ENCODE data around the gene DGCR2. TPM values are rescaled to one million over a fixed set of nuclear protein-coding genes. Genes with fewer than 3 reads are reported as not detected.
"Not testable (repeated sequence)": the region's sequence is repeated elsewhere in the genome, so short reads cannot be mapped to it uniquely, and the experiment has no call there.

The DGCR2 gene
- total and polyA plus RNA-seq, 3 experiments from 2014 or later, result 26.9 to 51.7 (median 28.4) TPM

- POLR2A ChIA-PET, result interaction anchor here (0.6 kb wide), 1 partner anchor 13 kb away, joined by 5 read pairs; no protein-coding TSS in a partner anchor
- H3K4me1 Mint-ChIP-seq; H3K4me1 ChIP-seq (ENCODE audit: insufficient read depth, low read length); DNase-seq; H3K9me3 Mint-ChIP-seq; H3K4me3 ChIP-seq (ENCODE audit: low read length); H3K36me3 Mint-ChIP-seq; H3K4me3 Mint-ChIP-seq; H3K36me3 ChIP-seq (ENCODE audit: insufficient read depth, low read length); H3K27ac ChIP-seq (ENCODE audit: low read depth, low read length); H3K27ac Mint-ChIP-seq; H3K9me3 ChIP-seq (ENCODE audit: low read length); CTCF ChIA-PET: not testable (repeated sequence)
- H3K27me3 ChIP-seq (ENCODE audit: insufficient read depth, low read length, poor library complexity, severe bottlenecking), result peaks cover 19% of the 10 kb centered on the region
- H3K27me3 Mint-ChIP-seq, result peaks cover 5 to 65% of the 10 kb centered on the region in 2 donors
Observed at GRCh38 chr22:19000106-19000505, 122.1 kb downstream of the DGCR2 start.

GRCh38 chr22:18999416-18999815 is 122.8 kb downstream of the DGCR2 start:
- Histone ChIP-seq H3K9me3 (ENCODE audit: low read length) (no peaks in the 10 kb centered on the region), H3K36me3 (ENCODE audit: insufficient read depth, low read length) (no peaks in the 10 kb centered on the region), H3K4me3 (ENCODE audit: low read length) (no peak overlapping the region), H3K27ac (ENCODE audit: low read depth, low read length) (no peak overlapping the region), H3K4me1 (ENCODE audit: insufficient read depth, low read length) (no peaks in the 10 kb centered on the region), H3K27me3 (ENCODE audit: insufficient read depth, low read length, poor library complexity, severe bottlenecking) (peaks cover 19% of the 10 kb centered on the region)
- H3K4me1 Mint-ChIP-seq, result no peaks in the 10 kb centered on the region
- no peak overlapping the region for H3K27ac Mint-ChIP-seq
- H3K36me3 Mint-ChIP-seq, result no peaks in the 10 kb centered on the region
- ChIA-PET CTCF (no interaction called here), POLR2A (no interaction called here)
- DNase-seq, result no peak
- H3K4me3 Mint-ChIP-seq, result no peak overlapping the region
- H3K9me3 Mint-ChIP-seq, result peaks cover 0 to 4% (median under 1%) of the 10 kb centered on the region in 5 donors
- H3K27me3 Mint-ChIP-seq, result peaks cover 5 to 59% of the 10 kb centered on the region in 2 donors

- POLR2A ChIA-PET, result no interaction called here
- no peak overlapping the region for H3K4me3 Mint-ChIP-seq
Observed at GRCh38 chr22:18999008-18999407, 123.2 kb downstream of the DGCR2 start.

GRCh38 chr22:18997925-18998315 is 124.3 kb downstream of the DGCR2 start:
- no peaks in the 10 kb centered on the region for H3K9me3 ChIP-seq (ENCODE audit: low read length)
- Mint-ChIP-seq H3K27ac (no peak overlapping the region), H3K9me3 (no peaks in the 10 kb centered on the region), H3K4me3 (no peak overlapping the region), H3K4me1 (no peaks in the 10 kb centered on the region), H3K27me3 (peaks cover 10 to 54% of the 10 kb centered on the region in 2 donors), H3K36me3 (no peaks in the 10 kb centered on the region)
- H3K36me3 ChIP-seq (ENCODE audit: insufficient read depth, low read length), result no peaks in the 10 kb centered on the region
- ChIA-PET POLR2A (no interaction called here), CTCF (no interaction called here)
- no peak overlapping the region for H3K4me3 ChIP-seq (ENCODE audit: low read length)
- DNase-seq, result no peak
- peaks cover 15% of the 10 kb centered on the region for H3K27me3 ChIP-seq (ENCODE audit: insufficient read depth, low read length, poor library complexity, severe bottlenecking)
- H3K4me1 ChIP-seq (ENCODE audit: insufficient read depth, low read length), result no peaks in the 10 kb centered on the region
- no peak overlapping the region for H3K27ac ChIP-seq (ENCODE audit: low read depth, low read length)

More at GRCh38 chr22:18999008-18999407, 123.2 kb downstream of the DGCR2 start:
- Histone ChIP-seq H3K36me3 (ENCODE audit: insufficient read depth, low read length) (no peaks in the 10 kb centered on the region), H3K4me3 (ENCODE audit: low read length) (no peak overlapping the region), H3K27ac (ENCODE audit: low read depth, low read length) (no peak overlapping the region), H3K27me3 (ENCODE audit: insufficient read depth, low read length, poor library complexity, severe bottlenecking) (peaks cover 22% of the 10 kb centered on the region), H3K4me1 (ENCODE audit: insufficient read depth, low read length) (no peaks in the 10 kb centered on the region), H3K9me3 (ENCODE audit: low read length) (no peaks in the 10 kb centered on the region)
- Mint-ChIP-seq H3K27ac (no peak overlapping the region), H3K36me3 (no peaks in the 10 kb centered on the region), H3K4me1 (no peaks in the 10 kb centered on the region), H3K27me3 (peaks cover 7 to 55% of the 10 kb centered on the region in 2 donors), H3K9me3 (peaks cover 0 to 1% (median 0%) of the 10 kb centered on the region in 5 donors)
- CTCF ChIA-PET, result no interaction called here
- DNase-seq, result no peak

DNA sequence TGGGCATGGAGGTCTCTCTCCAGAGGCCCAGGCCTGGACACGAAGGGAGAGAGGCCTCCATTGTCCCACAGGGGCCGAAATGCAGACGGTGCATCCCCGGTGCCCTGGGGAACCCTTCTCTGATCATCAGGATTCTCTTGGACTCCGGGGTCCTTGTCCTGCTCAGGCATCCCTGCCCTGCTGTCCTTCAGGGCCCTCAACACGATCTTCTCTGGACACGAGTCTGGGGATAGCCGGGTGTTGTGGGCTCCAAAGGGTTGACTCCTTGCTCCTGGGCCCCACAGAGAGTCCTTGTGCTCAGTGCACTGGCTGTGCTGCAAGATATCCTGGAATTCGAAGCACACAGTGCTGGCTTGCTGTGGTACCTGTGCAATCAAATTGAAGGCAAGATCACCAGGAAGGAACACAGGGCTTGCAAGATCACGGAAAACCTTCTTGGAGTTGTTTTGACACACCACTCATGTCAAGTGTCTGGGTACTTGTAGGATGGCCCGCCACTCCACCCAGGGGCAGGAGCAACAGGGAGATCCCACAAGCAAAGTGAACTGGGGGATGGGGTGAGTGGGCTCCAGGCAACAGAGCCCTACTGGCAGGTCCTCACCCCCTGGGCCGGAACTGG is 124.8 kb downstream of the DGCR2 start:
- H3K27ac Mint-ChIP-seq, result no peak overlapping the region
- H3K27me3 ChIP-seq (ENCODE audit: insufficient read depth, low read length, poor library complexity, severe bottlenecking), result peaks cover 15% of the 10 kb centered on the region
- CTCF ChIA-PET, result no interaction called here

GRCh38 chr22:18996376-18996900 is 125.8 kb downstream of the DGCR2 start:
- no peak overlapping the region for H3K27ac Mint-ChIP-seq
- no peaks in the 10 kb centered on the region for H3K4me1 ChIP-seq (ENCODE audit: insufficient read depth, low read length)
- no peaks in the 10 kb centered on the region for H3K9me3 Mint-ChIP-seq
- DNase-seq, result no peak
- no peaks in the 10 kb centered on the region for H3K36me3 Mint-ChIP-seq
- no peaks in the 10 kb centered on the region for H3K9me3 ChIP-seq (ENCODE audit: low read length)
- no peak overlapping the region for H3K27ac ChIP-seq (ENCODE audit: low read depth, low read length)
- peaks cover 10 to 50% of the 10 kb centered on the region in 2 donors for H3K27me3 Mint-ChIP-seq
- ChIA-PET POLR2A (no interaction called here), CTCF (no interaction called here)
- H3K27me3 ChIP-seq (ENCODE audit: insufficient read depth, low read length, poor library complexity, severe bottlenecking), result peaks cover 15% of the 10 kb centered on the region
- no peaks in the 10 kb centered on the region for H3K4me1 Mint-ChIP-seq
- H3K4me3 Mint-ChIP-seq, result no peak overlapping the region
- H3K36me3 ChIP-seq (ENCODE audit: insufficient read depth, low read length), result no peaks in the 10 kb centered on the region
- H3K4me3 ChIP-seq (ENCODE audit: low read length), result no peak overlapping the region

More for the DNA sequence above, 124.8 kb downstream of the DGCR2 start:
- no peaks in the 10 kb centered on the region for H3K4me1 Mint-ChIP-seq
- Histone ChIP-seq H3K27ac (ENCODE audit: low read depth, low read length) (no peak overlapping the region), H3K9me3 (ENCODE audit: low read length) (no peaks in the 10 kb centered on the region), H3K4me1 (ENCODE audit: insufficient read depth, low read length) (no peaks in the 10 kb centered on the region), H3K4me3 (ENCODE audit: low read length) (no peak overlapping the region), H3K36me3 (ENCODE audit: insufficient read depth, low read length) (no peaks in the 10 kb centered on the region)
- DNase-seq, result no peak
- peaks cover 10 to 54% of the 10 kb centered on the region in 2 donors for H3K27me3 Mint-ChIP-seq
- H3K4me3 Mint-ChIP-seq, result no peak overlapping the region
- POLR2A ChIA-PET, result no interaction called here
- no peaks in the 10 kb centered on the region for H3K36me3 Mint-ChIP-seq
- no peaks in the 10 kb centered on the region for H3K9me3 Mint-ChIP-seq

DNA sequence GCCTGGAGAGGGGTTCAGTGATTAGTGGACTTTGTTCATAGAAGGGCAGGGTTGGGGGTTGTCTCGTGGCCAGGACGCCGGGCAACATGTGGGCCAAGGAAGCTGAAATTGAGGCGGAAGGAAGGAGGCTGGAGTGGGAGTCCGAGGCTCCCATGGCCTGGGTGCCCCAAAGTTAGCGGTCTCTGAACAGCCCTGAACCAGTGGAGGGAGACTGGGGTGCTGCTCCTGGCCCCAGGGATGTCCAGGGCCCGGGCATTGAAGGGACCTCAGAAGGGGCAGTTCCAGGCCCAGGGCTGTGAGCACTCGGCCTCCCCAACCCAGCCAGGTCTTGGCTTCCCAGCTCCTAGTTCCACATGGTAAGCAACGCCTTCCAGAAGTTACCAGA is 126.9 kb downstream of the DGCR2 start:
- POLR2A ChIA-PET, result no interaction called here
- CTCF ChIA-PET, result no interaction called here
- no peak overlapping the region for H3K4me3 Mint-ChIP-seq
- Histone ChIP-seq H3K27ac (ENCODE audit: low read depth, low read length) (no peak overlapping the region), H3K4me3 (ENCODE audit: low read length) (no peak overlapping the region), H3K4me1 (ENCODE audit: insufficient read depth, low read length) (no peaks in the 10 kb centered on the region), H3K36me3 (ENCODE audit: insufficient read depth, low read length) (no peaks in the 10 kb centered on the region), H3K9me3 (ENCODE audit: low read length) (no peaks in the 10 kb centered on the region), H3K27me3 (ENCODE audit: insufficient read depth, low read length, poor library complexity, severe bottlenecking) (peaks cover 12% of the 10 kb centered on the region)
- no peaks in the 10 kb centered on the region for H3K9me3 Mint-ChIP-seq
- DNase-seq, result no peak
- no peaks in the 10 kb centered on the region for H3K36me3 Mint-ChIP-seq
- H3K27me3 Mint-ChIP-seq, result peaks cover 10 to 54% of the 10 kb centered on the region in 2 donors
- no peaks in the 10 kb centered on the region for H3K4me1 Mint-ChIP-seq
- H3K27ac Mint-ChIP-seq, result no peak overlapping the region

DNA sequence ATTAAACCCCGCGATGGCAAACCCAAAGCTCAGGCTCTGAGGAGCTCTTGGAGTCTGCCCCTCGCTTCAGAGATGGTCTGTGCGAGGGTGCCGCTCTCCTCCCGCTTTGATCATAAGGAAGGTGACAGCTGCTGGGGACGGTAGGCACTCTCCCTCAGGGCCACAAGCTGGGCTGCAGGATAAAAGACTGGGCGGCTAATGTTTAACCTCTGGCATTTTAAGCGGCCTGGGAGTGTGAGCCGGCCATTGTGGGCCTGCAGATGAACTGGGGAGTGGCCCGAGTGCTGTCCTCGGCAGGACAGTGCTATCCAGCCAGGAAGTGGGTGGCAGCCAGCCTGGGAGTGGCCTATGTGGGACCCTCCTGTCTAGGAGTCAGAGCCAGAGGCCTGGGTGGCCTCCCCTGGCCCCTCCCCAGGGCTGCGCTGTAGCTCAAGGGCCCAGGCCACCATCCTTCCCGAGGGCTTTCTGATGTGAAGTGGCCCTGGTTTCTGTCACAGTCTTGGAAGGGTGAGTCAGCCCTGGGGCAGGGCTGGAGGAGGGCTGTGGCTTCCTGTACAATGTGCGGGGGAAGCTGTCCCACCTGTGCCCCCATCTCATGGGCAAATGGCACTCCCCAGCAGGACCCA is 127.4 kb downstream of the DGCR2 start:
- Mint-ChIP-seq H3K4me1 (no peaks in the 10 kb centered on the region), H3K9me3 (no peaks in the 10 kb centered on the region), H3K4me3 (no peak overlapping the region), H3K27me3 (peaks cover 13 to 59% of the 10 kb centered on the region in 2 donors), H3K27ac (no peak overlapping the region), H3K36me3 (no peaks in the 10 kb centered on the region)
- no peaks in the 10 kb centered on the region for H3K9me3 ChIP-seq (ENCODE audit: low read length)
- no peak for DNase-seq
- no peak overlapping the region for H3K27ac ChIP-seq (ENCODE audit: low read depth, low read length)
- ChIA-PET CTCF (no interaction called here), POLR2A (no interaction called here)
- no peak overlapping the region for H3K4me3 ChIP-seq (ENCODE audit: low read length)
- H3K36me3 ChIP-seq (ENCODE audit: insufficient read depth, low read length), result no peaks in the 10 kb centered on the region
- no peaks in the 10 kb centered on the region for H3K4me1 ChIP-seq (ENCODE audit: insufficient read depth, low read length)
- peaks cover 12% of the 10 kb centered on the region for H3K27me3 ChIP-seq (ENCODE audit: insufficient read depth, low read length, poor library complexity, severe bottlenecking)
